Memory B cell (primary cell): Measurements from ENCODE around the gene NME5.
"Not testable (repeated sequence)": the region's sequence is repeated elsewhere in the genome, so short reads cannot be mapped to it uniquely, and the experiment has no call there.

Experiments
- ATAC-seq: fragments of 150-1000 bp; cut with Tn5 transposase; 2 replicates; pipeline ENCODE4 v1.10.0; 2021; ENCODE audit warnings: low read depth, mild to moderate bottlenecking, moderate library complexity
- DNase-seq, 2 donors: peaks; one replicate each; pipeline ENCODE4 v3.0.0; 2022; ENCODE audit warnings: low spot score in 2 of 2
- H3K27ac Mint-ChIP-seq: one replicate; pipeline ENCODE4 v1.8.0; 2022; ENCODE audit warnings: mild to moderate bottlenecking, moderate library complexity, mixed read lengths
- H3K27me3 Mint-ChIP-seq: one replicate; pipeline ENCODE4 v1.8.0; 2022; ENCODE audit warnings: mixed read lengths
- H3K36me3 Mint-ChIP-seq: one replicate; pipeline ENCODE4 v1.8.0; 2022; ENCODE audit warnings: mild to moderate bottlenecking, mixed read lengths
- H3K4me1 Mint-ChIP-seq: one replicate; pipeline ENCODE4 v1.8.0; 2022; ENCODE audit warnings: mixed read lengths
- H3K4me3 Mint-ChIP-seq: one replicate; pipeline ENCODE4 v1.8.0; 2022; ENCODE audit warnings: mild to moderate bottlenecking, moderate library complexity, mixed read lengths
- H3K9me3 Mint-ChIP-seq: one replicate; pipeline ENCODE4 v1.8.0; 2022; ENCODE audit warnings: mixed read lengths

Gene NME5

GRCh38 chr5:138159666-138160065 lies 20.4 kb upstream of the NME5 start:
- no peaks in the 10 kb centered on the region for H3K4me1 Mint-ChIP-seq
- H3K36me3 Mint-ChIP-seq, result peaks cover 58% of the 10 kb centered on the region
- no peaks in the 10 kb centered on the region for H3K9me3 Mint-ChIP-seq
- no peak for DNase-seq
- no peaks in the 10 kb centered on the region for H3K27me3 Mint-ChIP-seq
- H3K4me3 Mint-ChIP-seq, result no peak overlapping the region
- no peak overlapping the region for H3K27ac Mint-ChIP-seq
- ATAC-seq, result no peak

GRCh38 chr5:138157626-138158025 lies 18.4 kb upstream of the NME5 start:
- Mint-ChIP-seq H3K9me3 (no peaks in the 10 kb centered on the region), H3K27ac (no peak overlapping the region), H3K36me3 (peaks cover 41% of the 10 kb centered on the region), H3K27me3 (no peaks in the 10 kb centered on the region), H3K4me3 (no peak overlapping the region), H3K4me1 (no peaks in the 10 kb centered on the region)
- no peak for DNase-seq
- no peak for ATAC-seq

- H3K36me3 Mint-ChIP-seq, result peaks cover 38% of the 10 kb centered on the region
- H3K4me1 Mint-ChIP-seq, H3K27ac Mint-ChIP-seq, H3K4me3 Mint-ChIP-seq, ATAC-seq, H3K27me3 Mint-ChIP-seq, H3K9me3 Mint-ChIP-seq, DNase-seq: not testable (repeated sequence)
Measured at GRCh38 chr5:138155977-138156376, 16.7 kb upstream of the NME5 start.

GRCh38 chr5:138149530-138149929 lies 10.3 kb upstream of the NME5 start:
- Mint-ChIP-seq H3K4me1 (no peaks in the 10 kb centered on the region), H3K4me3 (no peak overlapping the region), H3K27ac (no peak overlapping the region), H3K9me3 (no peaks in the 10 kb centered on the region), H3K27me3 (no peaks in the 10 kb centered on the region), H3K36me3 (no peaks in the 10 kb centered on the region)
- DNase-seq, result no peak
- ATAC-seq, result no peak

- ATAC-seq (no peak), DNase-seq (no peak)
- H3K27ac Mint-ChIP-seq, result no peak overlapping the region
- no peaks in the 10 kb centered on the region for H3K36me3 Mint-ChIP-seq
- no peaks in the 10 kb centered on the region for H3K9me3 Mint-ChIP-seq
- H3K4me1 Mint-ChIP-seq, result no peaks in the 10 kb centered on the region
- no peaks in the 10 kb centered on the region for H3K27me3 Mint-ChIP-seq
- H3K4me3 Mint-ChIP-seq, result no peak overlapping the region
Measured at GRCh38 chr5:138148811-138149210, 9.6 kb upstream of the NME5 start.

GRCh38 chr5:138143578-138143977 lies 4.3 kb upstream of the NME5 start:
- ATAC-seq, H3K36me3 Mint-ChIP-seq, H3K27ac Mint-ChIP-seq, H3K27me3 Mint-ChIP-seq, H3K9me3 Mint-ChIP-seq, DNase-seq, H3K4me1 Mint-ChIP-seq, H3K4me3 Mint-ChIP-seq: not testable (repeated sequence)

- no peaks in the 10 kb centered on the region for H3K27me3 Mint-ChIP-seq
- H3K4me1 Mint-ChIP-seq, result peaks cover 2% of the 10 kb centered on the region
- H3K9me3 Mint-ChIP-seq, result no peaks in the 10 kb centered on the region
- ATAC-seq (no peak), DNase-seq (no peak)
- no peaks in the 10 kb centered on the region for H3K36me3 Mint-ChIP-seq
- no peak overlapping the region for H3K27ac Mint-ChIP-seq
- H3K4me3 Mint-ChIP-seq, result no peak overlapping the region
Measured at GRCh38 chr5:138141734-138142133, 2.5 kb upstream of the NME5 start.

GRCh38 chr5:138140268-138140667 lies 1.0 kb upstream of the NME5 start:
- Mint-ChIP-seq H3K27ac (no peak overlapping the region), H3K4me1 (peaks cover 2% of the 10 kb centered on the region), H3K36me3 (no peaks in the 10 kb centered on the region), H3K9me3 (no peaks in the 10 kb centered on the region), H3K4me3 (no peak overlapping the region), H3K27me3 (peaks cover 3% of the 10 kb centered on the region)
- DNase-seq (no peak), ATAC-seq (no peak)

GRCh38 chr5:138139781-138140090 lies 508 bp upstream of the NME5 start:
- no peaks in the 10 kb centered on the region for H3K9me3 Mint-ChIP-seq
- H3K36me3 Mint-ChIP-seq, result no peaks in the 10 kb centered on the region
- peaks cover 2% of the 10 kb centered on the region for H3K4me1 Mint-ChIP-seq
- DNase-seq (no peak), ATAC-seq (no peak)
- H3K27me3 Mint-ChIP-seq, result peaks cover 3% of the 10 kb centered on the region
- H3K27ac Mint-ChIP-seq, result no peak overlapping the region
- H3K4me3 Mint-ChIP-seq, result no peak overlapping the region

GRCh38 chr5:138132543-138132942 lies 6.7 kb downstream of the NME5 start:
- Mint-ChIP-seq H3K4me1 (no peaks in the 10 kb centered on the region), H3K4me3 (no peak overlapping the region), H3K27me3 (peaks cover 3% of the 10 kb centered on the region), H3K36me3 (no peaks in the 10 kb centered on the region), H3K9me3 (no peaks in the 10 kb centered on the region), H3K27ac (no peak overlapping the region)
- DNase-seq (no peak), ATAC-seq (no peak)

- Mint-ChIP-seq H3K27me3 (no peaks in the 10 kb centered on the region), H3K27ac (no peak overlapping the region), H3K4me3 (no peak overlapping the region), H3K36me3 (no peaks in the 10 kb centered on the region), H3K4me1 (no peaks in the 10 kb centered on the region), H3K9me3 (no peaks in the 10 kb centered on the region)
- DNase-seq (no peak), ATAC-seq (no peak)
Measured at GRCh38 chr5:138129347-138129746, 9.9 kb downstream of the NME5 start.

GRCh38 chr5:138128334-138128733 lies 10.9 kb downstream of the NME5 start:
- Mint-ChIP-seq H3K9me3 (no peaks in the 10 kb centered on the region), H3K27me3 (no peaks in the 10 kb centered on the region), H3K36me3 (no peaks in the 10 kb centered on the region), H3K4me1 (no peaks in the 10 kb centered on the region), H3K27ac (no peak overlapping the region), H3K4me3 (no peak overlapping the region)
- DNase-seq, result no peak
- no peak for ATAC-seq

GRCh38 chr5:138115254-138115653 lies 24.0 kb downstream of the NME5 start:
- ATAC-seq (no peak), DNase-seq (no peak)
- peaks cover 2% of the 10 kb centered on the region for H3K27me3 Mint-ChIP-seq
- H3K27ac Mint-ChIP-seq, result no peak overlapping the region
- no peaks in the 10 kb centered on the region for H3K4me1 Mint-ChIP-seq
- no peaks in the 10 kb centered on the region for H3K9me3 Mint-ChIP-seq
- H3K36me3 Mint-ChIP-seq, result no peaks in the 10 kb centered on the region
- no peak overlapping the region for H3K4me3 Mint-ChIP-seq

- no peaks in the 10 kb centered on the region for H3K4me1 Mint-ChIP-seq
- DNase-seq (no peak), ATAC-seq (no peak)
- H3K27me3 Mint-ChIP-seq, result peaks cover 2% of the 10 kb centered on the region
- no peak overlapping the region for H3K27ac Mint-ChIP-seq
- H3K9me3 Mint-ChIP-seq, result no peaks in the 10 kb centered on the region
- H3K36me3 Mint-ChIP-seq, result no peaks in the 10 kb centered on the region
- no peak overlapping the region for H3K4me3 Mint-ChIP-seq
Measured at GRCh38 chr5:138111937-138112336, 27.3 kb downstream of the NME5 start.

GRCh38 chr5:138111181-138111580 lies 28.0 kb downstream of the NME5 start:
- Mint-ChIP-seq H3K4me3 (no peak overlapping the region), H3K9me3 (no peaks in the 10 kb centered on the region), H3K36me3 (no peaks in the 10 kb centered on the region), H3K27me3 (peaks cover 2% of the 10 kb centered on the region), H3K27ac (no peak overlapping the region), H3K4me1 (no peaks in the 10 kb centered on the region)
- DNase-seq (no peak), ATAC-seq (no peak)
